Neural cell (in vitro differentiated cells): ENCODE data around the gene COL6A5. TPM values are rescaled to one million over a fixed set of nuclear protein-coding genes. Genes with fewer than 3 reads are reported as not detected.

Experiments
- H2AFZ ChIP-seq: fragments of 200-600, 300-800 bp; sonication (generic), shearing (Covaris generic); 2 replicates; pipeline ENCODE4 v1.6.0; 2014; ENCODE audit warnings: low read depth, mild to moderate bottlenecking, antibody characterized with exemption, low read length, moderate library complexity
- H3F3A ChIP-seq: fragments of 200-600 bp; shearing (Covaris generic); 2 replicates; pipeline ENCODE4 v1.6.1; 2016; ENCODE audit warnings: mild to moderate bottlenecking, moderate library complexity, mixed read lengths, antibody characterized with exemption, low read length; ENCODE audit not compliant: insufficient read depth, poor library complexity, severe bottlenecking
- H3K27ac ChIP-seq: fragments of 200-600, 300-800 bp; sonication (generic), shearing (Covaris generic); 2 replicates; pipeline ENCODE4 v1.5.1; 2014; ENCODE audit warnings: mild to moderate bottlenecking, low read length, moderate library complexity
- H3K27me3 ChIP-seq: fragments of 300-800, 200-600 bp; sonication (generic), shearing (Covaris generic); 2 replicates; pipeline ENCODE4 v1.6.0; 2014; ENCODE audit warnings: mild to moderate bottlenecking, low read depth, low read length, moderate library complexity; ENCODE audit not compliant: insufficient read depth
- H3K36me3 ChIP-seq: fragments of 300-800, 200-600 bp; sonication (generic), shearing (Covaris generic); 2 replicates; pipeline ENCODE4 v1.5.1; 2014; ENCODE audit warnings: mild to moderate bottlenecking, antibody characterized with exemption, low read length, moderate library complexity; ENCODE audit not compliant: insufficient read depth
- H3K4me2 ChIP-seq: fragments of 300-800, 200-600 bp; sonication (generic), shearing (Covaris generic); 2 replicates; pipeline ENCODE4 v1.6.0; 2014; ENCODE audit warnings: mild to moderate bottlenecking, low read length
- H3K4me3 ChIP-seq: fragments of 300-800, 200-600 bp; sonication (generic), shearing (Covaris generic); 2 replicates; pipeline ENCODE4 v1.5.1; 2014; ENCODE audit warnings: mild to moderate bottlenecking, low read length, moderate library complexity
- H3K79me2 ChIP-seq: fragments of 200-600 bp; shearing (Covaris generic); replicated peaks from 2 replicates; pipeline ENCODE4 v1.6.0; 2014; ENCODE audit warnings: mild to moderate bottlenecking, low read length, moderate library complexity; ENCODE audit not compliant: insufficient read depth
- H3K9ac ChIP-seq: fragments of 300-800, 200-600 bp; sonication (generic), shearing (Covaris generic); 2 replicates; pipeline ENCODE4 v1.6.1; 2016; ENCODE audit warnings: mild to moderate bottlenecking, low read length, mixed read lengths
- H3K9me2 ChIP-seq: fragments of 200-600 bp; shearing (Covaris generic); 2 replicates; pipeline ENCODE4 v1.6.1; 2016; ENCODE audit warnings: mild to moderate bottlenecking, low read length, mixed read lengths; ENCODE audit not compliant: insufficient read depth
- H3K9me3 ChIP-seq: fragments of 200-600, 300-800 bp; sonication (generic), shearing (Covaris generic); 2 replicates; pipeline ENCODE4 v1.6.1; 2016; ENCODE audit warnings: mild to moderate bottlenecking, mixed run types, low read length, moderate library complexity, mixed read lengths
- H4K20me1 ChIP-seq: fragments of 200-600 bp; shearing (Covaris generic); 2 replicates; pipeline ENCODE4 v1.6.1; 2016; ENCODE audit warnings: mild to moderate bottlenecking, mixed run types; ENCODE audit not compliant: insufficient read depth
- CTCF ChIP-seq: fragments of 450-650 bp; IDR thresholded peaks from 2 replicates; pipeline ENCODE4 v1.5.1; 2014; ENCODE audit warnings: antibody characterized with exemption, mild to moderate bottlenecking, moderate library complexity; ENCODE audit not compliant: poor library complexity, severe bottlenecking
- EP300 ChIP-seq: fragments of 450-650 bp; conservative IDR thresholded peaks from 2 replicates; pipeline ENCODE4 v1.6.1; 2014; ENCODE audit warnings: antibody characterized with exemption, mild to moderate bottlenecking, moderate library complexity; ENCODE audit not compliant: poor library complexity, severe bottlenecking
- EZH2 ChIP-seq: fragments of 200-600, 300-800 bp; shearing (Covaris generic), sonication (generic); IDR thresholded peaks from 2 replicates; pipeline ENCODE4 v1.6.1; 2014; ENCODE audit warnings: antibody characterized with exemption, low read length, borderline replicate concordance, mild to moderate bottlenecking; ENCODE audit not compliant: insufficient read depth, poor library complexity, severe bottlenecking
- MXI1 ChIP-seq: fragments of 450-650 bp; conservative IDR thresholded peaks from 2 replicates; pipeline ENCODE4 v1.6.1; 2014; ENCODE audit warnings: antibody characterized with exemption, mild to moderate bottlenecking; ENCODE audit not compliant: poor library complexity, severe bottlenecking
- POLR2AphosphoS5 ChIP-seq: IDR thresholded peaks from 2 replicates; pipeline ENCODE4 v1.6.1; 2012
- RAD21 ChIP-seq: fragments of 450-650 bp; conservative IDR thresholded peaks from 2 replicates; pipeline ENCODE4 v1.6.1; 2014; ENCODE audit warnings: antibody characterized with exemption, mild to moderate bottlenecking, moderate library complexity
- REST ChIP-seq: IDR thresholded peaks from 2 replicates; pipeline ENCODE4 v1.6.1; 2012; ENCODE audit warnings: borderline replicate concordance
- SMC3 ChIP-seq: fragments of 450-650 bp; conservative IDR thresholded peaks from 2 replicates; pipeline ENCODE4 v1.6.1; 2014; ENCODE audit warnings: antibody characterized with exemption, mild to moderate bottlenecking, moderate library complexity; ENCODE audit not compliant: poor library complexity
- TAF1 ChIP-seq: IDR thresholded peaks from 2 replicates; pipeline ENCODE4 v1.6.1; 2012; ENCODE audit warnings: low read depth
- polyA minus RNA-seq: library from RNA; depleted of rRNA, polyadenylated mRNA; stranded (reverse); fragments of >200 nt; gene quantifications from 2 replicates; pipeline ENCODE4 v1.2.3, GENCODE V29; 2014
- polyA plus RNA-seq: library from polyadenylated mRNA; depleted of rRNA; stranded (reverse); fragments of >200 nt; gene quantifications from 2 replicates; pipeline ENCODE4 v1.2.3, GENCODE V29; 2014

COL6A5 gene
- polyA plus RNA-seq (not detected in 2 replicates), polyA minus RNA-seq (not detected in 2 replicates)

- H3K79me2 ChIP-seq = no peaks in the 10 kb centered on the region
- H3K4me2 ChIP-seq = no peak within 1 kb of the TSS
- no peak within 1 kb of the TSS for H2AFZ ChIP-seq
- H3K4me3 ChIP-seq = peak within 1 kb of the TSS; percentile 59
- no peaks in the 10 kb centered on the region for H3K9me3 ChIP-seq
- H3F3A ChIP-seq = no peaks in the 10 kb centered on the region
- no peak for TF ChIP-seq POLR2AphosphoS5
- TF ChIP-seq MXI1 = no peak
- no peak for TF ChIP-seq CTCF
- TF ChIP-seq EZH2 = no peak
- no peak for TF ChIP-seq SMC3
- no peak for TF ChIP-seq EP300
- TF ChIP-seq TAF1 = no peak
- no peak for TF ChIP-seq RAD21
- no peak for TF ChIP-seq REST
- H3K9ac ChIP-seq = no peak within 1 kb of the TSS
- H3K36me3 ChIP-seq = no peaks in the 10 kb centered on the region
- H3K9me2 ChIP-seq = no peaks in the 10 kb centered on the region
- no peak within 1 kb of the TSS for H3K27ac ChIP-seq
- H4K20me1 ChIP-seq = no peaks in the 10 kb centered on the region
- peaks cover 38% of the 10 kb centered on the region for H3K27me3 ChIP-seq
Measured at GRCh38 chr3:130345487-130346079, at the start of gene COL6A5. COL6A5 (plus strand) TSS chr3:130345672; CDS start chr3:130373639, 27,967 bp downstream.

GRCh38 chr3:130299531-130299930, 45.9 kb upstream of the COL6A5 start:
- H3K4me3 ChIP-seq = peak overlapping the region; percentile 21
- H3K9ac ChIP-seq = no peak overlapping the region
- TF ChIP-seq SMC3 = no peak
- TF ChIP-seq EP300 = peak; percentile 38
- no peaks in the 10 kb centered on the region for H3K9me2 ChIP-seq
- H2AFZ ChIP-seq = no peak overlapping the region
- no peaks in the 10 kb centered on the region for H3K36me3 ChIP-seq
- no peaks in the 10 kb centered on the region for H3K27me3 ChIP-seq
- H3K79me2 ChIP-seq = no peaks in the 10 kb centered on the region
- H3F3A ChIP-seq = no peaks in the 10 kb centered on the region
- H3K27ac ChIP-seq = no peak overlapping the region
- no peaks in the 10 kb centered on the region for H4K20me1 ChIP-seq
- H3K9me3 ChIP-seq = no peaks in the 10 kb centered on the region
- H3K4me2 ChIP-seq = peak overlapping the region; percentile 48
